ENCODE measurements around the gene POLN.

DNA sequence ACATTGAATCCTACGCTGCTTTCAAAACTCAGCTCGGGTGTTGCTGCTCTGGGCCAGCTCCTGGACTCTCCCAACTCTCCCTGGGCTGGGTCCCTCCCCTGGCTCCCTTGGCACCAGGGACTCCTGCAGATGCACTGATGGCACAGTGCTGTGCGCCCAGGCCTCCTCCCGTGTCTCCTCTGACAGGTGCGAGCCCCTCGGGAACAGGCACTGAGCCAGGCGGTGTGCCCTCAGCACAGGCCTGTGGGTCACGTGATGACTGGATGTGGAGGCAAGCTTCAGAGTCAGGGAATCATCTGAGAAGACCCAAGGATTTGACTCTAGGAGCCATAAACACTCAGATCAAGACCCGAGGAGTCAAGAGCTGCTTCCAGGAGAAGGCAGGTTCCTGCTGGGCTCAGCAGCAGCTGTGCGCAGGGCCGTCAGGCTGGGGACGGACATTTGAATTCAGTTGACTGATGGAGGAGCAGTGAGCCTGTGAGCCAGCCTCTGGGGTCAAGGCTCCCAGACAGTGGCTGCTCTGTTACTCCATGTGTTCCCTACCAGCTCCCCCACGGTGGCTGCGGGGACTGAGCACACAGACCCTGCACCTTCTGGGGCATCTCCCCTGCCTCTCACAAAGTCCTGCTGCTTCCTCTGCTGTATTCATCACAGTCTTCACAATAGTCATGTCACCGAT lies 149.8 kb downstream of the POLN start:
- TF ChIP-seq POLR2AphosphoS5 (IDR thresholded peaks at IDR 0.05; ENCODE audit: borderline replicate concordance, low read depth, low read length) (no peak), EZH2 (IDR thresholded peaks at IDR 0.05) (no peak)

Data from SK-N-MC (cell line).